ENCODE measurements around the gene NMT1.

The NMT1 gene

GRCh38 chr17:45073414-45074070, 12.4 kb downstream of the NMT1 start:
- DNase-seq (ENCODE audit: insufficient read length, low spot score) (no peak), FAIRE-seq (no peak)

- DNase-seq (ENCODE audit: insufficient read length, low spot score) (no peak), FAIRE-seq (peak; percentile 8)
Observed at GRCh38 chr17:45077643-45078042, 16.5 kb downstream of the NMT1 start.

DNA sequence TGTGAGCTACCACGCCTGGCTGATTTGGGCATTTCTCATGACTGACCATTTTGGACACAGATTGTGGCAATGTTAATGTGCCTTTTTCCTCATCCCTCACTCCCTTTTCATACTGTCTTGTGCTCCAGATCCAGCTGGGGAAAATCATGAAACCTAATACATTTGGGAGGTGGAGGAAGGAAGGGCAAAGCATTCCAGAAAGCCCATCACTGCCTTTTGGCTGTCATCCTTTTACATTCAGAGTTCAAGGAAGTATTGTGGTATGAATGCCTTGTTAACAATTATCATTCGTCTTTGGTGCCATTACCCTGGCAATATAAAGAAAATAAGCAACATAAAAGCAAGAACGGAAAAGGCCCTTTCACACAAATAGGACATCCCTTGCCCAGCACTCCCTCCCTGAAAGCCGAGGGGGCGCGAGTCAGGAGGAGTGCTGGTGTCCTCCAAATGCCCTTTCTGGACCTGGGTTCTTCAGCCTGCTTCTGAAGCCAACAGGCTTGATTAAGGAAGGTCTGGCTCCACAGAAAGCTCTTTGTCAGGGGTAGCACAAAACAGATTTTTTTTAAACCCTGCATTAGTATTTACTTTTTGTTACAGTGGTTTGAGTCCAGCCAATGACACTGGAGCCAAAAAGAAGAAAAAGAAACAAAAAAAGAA, 20.1 kb downstream of the NMT1 start:
- FAIRE-seq (no peak), DNase-seq (ENCODE audit: insufficient read length, low spot score) (no peak)

DNA sequence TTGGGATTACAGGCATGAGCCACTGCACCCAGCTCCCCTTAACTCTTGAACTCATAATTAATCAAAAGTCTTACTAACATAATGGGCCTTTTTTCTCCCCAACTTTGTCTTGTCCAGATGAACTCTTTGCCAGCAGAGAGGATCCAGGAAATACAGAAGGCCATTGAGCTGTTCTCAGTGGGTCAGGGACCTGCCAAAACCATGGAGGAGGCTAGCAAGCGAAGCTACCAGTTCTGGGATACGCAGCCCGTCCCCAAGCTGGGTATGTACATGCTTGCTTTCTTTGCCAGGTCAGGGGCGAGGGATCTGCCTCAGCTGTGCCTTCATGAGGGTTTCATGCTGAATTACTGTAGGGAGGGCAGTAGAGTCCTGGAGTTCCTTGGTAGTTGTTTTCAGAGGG, 25.3 kb downstream of the NMT1 start:
- no peak for FAIRE-seq

DNA sequence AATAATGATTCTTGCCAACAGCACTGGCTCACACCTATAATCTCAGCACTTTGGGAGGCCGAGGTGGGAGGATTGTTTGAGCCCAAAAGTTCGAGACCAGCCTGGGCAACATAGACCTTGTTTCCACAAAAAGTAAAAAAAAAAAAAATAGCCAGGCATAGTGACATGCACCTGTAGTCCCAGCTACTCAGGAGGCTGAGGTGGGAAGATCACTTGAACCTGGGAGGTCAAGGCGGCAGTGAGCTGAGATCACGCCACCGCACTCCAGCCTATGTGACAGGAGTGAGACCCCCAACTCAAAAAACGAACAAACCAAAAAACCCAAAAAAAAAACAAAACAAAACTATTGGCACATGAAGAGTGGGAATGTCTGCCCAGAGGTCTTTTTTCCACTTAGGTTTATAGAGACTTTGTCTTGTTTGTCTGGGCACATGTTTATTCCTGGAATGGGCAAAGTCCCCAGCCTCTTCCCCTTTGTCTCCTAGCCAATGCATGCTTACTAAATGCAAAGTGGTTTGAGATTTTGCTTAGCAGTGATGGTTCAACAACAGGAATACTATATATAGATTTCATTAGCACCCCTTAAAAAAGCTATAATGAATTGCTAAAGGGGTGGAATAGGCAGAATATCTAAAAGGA, 25.9 kb downstream of the NMT1 start:
- no peak for DNase-seq (ENCODE audit: insufficient read length, low spot score)
- no peak for FAIRE-seq

More for the DNA sequence above, 25.3 kb downstream of the NMT1 start:
- DNase-seq (ENCODE audit: insufficient read length, low spot score) = no peak

- DNase-seq (ENCODE audit: insufficient read length, low spot score) = no peak
- no peak for FAIRE-seq
Observed at GRCh38 chr17:45087504-45087975, 26.4 kb downstream of the NMT1 start.

DNA sequence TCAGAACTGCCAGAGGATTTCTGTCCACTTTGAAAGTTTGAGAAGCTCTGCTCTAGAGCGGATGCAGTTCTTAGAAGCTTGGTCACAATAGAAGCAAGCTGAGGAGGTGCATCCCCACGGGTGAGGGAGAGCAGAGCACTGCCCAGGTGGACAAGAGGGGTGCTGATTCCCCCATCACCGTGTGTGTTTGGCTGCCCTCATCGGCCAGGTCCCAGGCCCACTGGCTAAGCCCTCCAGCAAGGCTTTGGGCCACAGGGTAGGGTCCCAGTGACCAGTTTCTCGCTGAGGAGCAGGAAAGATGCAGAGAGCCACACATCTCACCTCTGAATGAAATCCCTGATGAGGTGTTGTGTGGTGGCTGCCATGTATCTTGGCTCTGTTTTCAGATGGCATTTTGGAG, 26.9 kb downstream of the NMT1 start:
- DNase-seq (ENCODE audit: insufficient read length, low spot score) (no peak), FAIRE-seq (no peak)

GRCh38 chr17:45088741-45089140, 27.6 kb downstream of the NMT1 start:
- FAIRE-seq = no peak
- DNase-seq (ENCODE audit: insufficient read length, low spot score) = no peak

GRCh38 chr17:45090711-45091110, 29.6 kb downstream of the NMT1 start:
- DNase-seq (ENCODE audit: insufficient read length, low spot score) (no peak), FAIRE-seq (no peak)

GRCh38 chr17:45091778-45092425, 30.8 kb downstream of the NMT1 start:
- DNase-seq (ENCODE audit: insufficient read length, low spot score) = no peak
- no peak for FAIRE-seq

DNA sequence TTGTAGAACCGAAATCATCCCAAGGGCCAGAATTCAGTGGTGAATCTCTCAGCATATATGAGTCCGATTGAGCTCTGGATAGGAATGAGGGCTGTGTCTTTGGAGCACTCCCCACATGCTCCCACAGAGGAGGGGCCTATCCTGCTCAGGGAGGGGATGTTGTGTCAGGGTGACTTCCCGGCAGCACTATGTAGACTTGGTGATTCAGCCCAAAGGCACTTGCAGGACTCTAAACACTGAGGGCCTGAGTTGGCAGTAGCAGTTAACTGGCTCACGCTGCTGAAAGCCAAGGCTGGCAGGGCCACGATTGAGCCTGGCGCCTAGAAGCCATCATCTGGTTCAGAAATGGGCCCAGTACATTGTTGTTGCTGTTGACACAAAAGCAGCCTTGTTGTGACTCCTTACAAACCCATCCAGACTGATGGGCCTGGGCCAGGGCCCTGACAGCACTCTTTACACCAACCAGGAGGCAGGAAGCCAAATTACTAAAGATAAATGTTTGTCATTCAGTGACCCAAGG, 31.9 kb downstream of the NMT1 start:
- no peak for DNase-seq (ENCODE audit: insufficient read length, low spot score)
- no peak for FAIRE-seq

DNA sequence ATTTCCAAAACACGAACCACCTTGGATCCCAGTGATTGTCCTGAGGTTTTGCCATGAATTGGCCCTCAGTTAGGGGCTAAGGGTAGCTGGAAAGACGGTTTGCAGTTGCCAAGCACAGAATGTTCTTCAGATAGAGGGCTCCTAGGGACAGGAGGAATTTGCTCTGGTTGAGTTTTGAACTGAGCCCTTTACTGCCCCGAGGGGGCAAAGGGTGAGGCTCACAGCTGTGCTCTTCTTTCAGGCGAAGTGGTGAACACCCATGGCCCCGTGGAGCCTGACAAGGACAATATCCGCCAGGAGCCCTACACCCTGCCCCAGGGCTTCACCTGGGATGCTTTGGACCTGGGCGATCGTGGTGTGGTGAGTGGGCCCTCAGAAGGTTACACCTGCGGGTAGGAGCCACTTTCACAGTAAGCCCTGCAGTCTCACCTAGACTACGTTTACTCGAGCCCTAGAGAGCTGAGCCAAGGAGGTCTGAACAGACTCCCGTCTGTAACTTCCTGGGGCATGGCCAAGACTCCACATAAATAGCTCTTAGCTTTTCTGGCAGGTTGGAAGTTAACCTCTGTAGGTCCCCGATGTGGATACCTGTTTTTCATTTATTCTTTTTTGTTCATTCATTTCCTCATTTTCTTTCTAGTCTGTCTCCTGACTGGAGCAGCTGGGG, 32.5 kb downstream of the NMT1 start:
- FAIRE-seq (no peak), DNase-seq (ENCODE audit: insufficient read length, low spot score) (no peak)

DNA sequence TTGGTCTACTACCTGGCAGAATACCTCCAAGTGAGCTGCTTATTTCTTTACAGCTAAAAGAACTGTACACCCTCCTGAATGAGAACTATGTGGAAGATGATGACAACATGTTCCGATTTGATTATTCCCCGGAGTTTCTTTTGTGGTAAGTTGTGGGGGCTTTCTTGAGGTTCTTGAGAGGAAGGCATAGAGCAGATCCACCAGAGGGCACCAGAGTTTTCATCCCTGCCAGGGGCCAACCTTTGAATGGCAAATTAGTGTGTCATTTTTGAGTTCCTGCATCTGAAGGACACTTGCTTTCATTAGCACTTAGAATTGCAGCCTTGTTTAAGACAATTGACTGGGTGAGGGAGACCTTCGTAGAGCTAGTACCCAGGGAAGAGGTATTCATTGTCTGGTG, 35.0 kb downstream of the NMT1 start:
- FAIRE-seq (no peak), DNase-seq (ENCODE audit: insufficient read length, low spot score) (no peak)

DNA sequence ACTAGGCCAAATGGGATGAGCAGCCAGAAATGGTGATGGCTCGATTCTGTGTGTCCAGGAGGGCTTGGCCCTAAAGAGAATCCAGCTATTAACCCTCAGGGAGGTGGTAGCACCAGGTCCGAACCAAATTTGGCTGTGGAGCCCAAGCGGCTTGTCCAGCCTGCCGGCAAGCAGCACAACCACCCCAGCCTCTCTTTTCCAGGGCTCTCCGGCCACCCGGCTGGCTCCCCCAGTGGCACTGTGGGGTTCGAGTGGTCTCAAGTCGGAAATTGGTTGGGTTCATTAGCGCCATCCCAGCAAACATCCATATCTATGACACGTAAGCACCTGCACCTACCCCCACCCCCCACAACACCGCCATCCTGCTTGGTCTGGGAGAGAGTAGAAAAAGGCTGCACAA, 35.8 kb downstream of the NMT1 start:
- no peak for FAIRE-seq

GRCh38 chr17:45098081-45098868, 37.2 kb downstream of the NMT1 start:
- no peak for FAIRE-seq
- DNase-seq (ENCODE audit: insufficient read length, low spot score) = no peak

More for the DNA sequence above, 35.8 kb downstream of the NMT1 start:
- DNase-seq (ENCODE audit: insufficient read length, low spot score) = no peak

DNA sequence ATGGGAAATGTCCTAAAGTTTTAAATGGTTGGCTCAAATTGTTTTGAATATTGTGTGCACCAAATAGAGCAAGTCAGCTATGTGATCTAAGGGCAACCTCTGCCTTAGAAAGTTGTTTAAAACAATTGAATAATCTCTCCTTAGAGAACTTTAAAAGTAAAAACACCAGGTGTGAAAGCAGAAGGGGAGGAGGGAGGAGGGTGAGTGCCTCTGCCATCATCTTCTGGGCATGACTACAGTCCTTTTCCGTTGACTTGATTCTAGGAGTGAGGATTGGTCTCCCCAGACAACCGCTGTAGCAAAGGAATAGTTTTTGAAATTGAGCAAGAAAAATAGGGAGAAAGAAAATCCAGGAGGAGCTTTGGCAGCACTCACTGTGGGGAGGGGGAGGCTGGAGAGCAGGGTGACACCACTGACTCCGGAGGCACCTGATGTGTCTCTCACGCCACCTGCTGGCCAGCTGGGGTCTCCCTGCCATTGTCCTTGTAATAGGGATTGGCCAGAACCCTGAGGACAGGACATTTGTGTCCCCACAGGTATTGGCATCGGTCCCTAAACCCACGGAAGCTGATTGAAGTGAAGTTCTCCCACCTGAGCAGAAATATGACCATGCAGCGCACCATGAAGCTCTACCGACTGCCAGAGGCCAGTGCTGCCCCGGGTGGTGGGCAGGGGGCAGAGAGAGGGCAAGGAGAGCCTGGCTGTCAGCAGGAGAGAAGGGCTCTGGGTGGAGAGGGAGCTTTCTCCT, 37.9 kb downstream of the NMT1 start:
- peak; percentile 52 for FAIRE-seq
- DNase-seq (ENCODE audit: insufficient read length, low spot score) = peak; percentile 91

DNA sequence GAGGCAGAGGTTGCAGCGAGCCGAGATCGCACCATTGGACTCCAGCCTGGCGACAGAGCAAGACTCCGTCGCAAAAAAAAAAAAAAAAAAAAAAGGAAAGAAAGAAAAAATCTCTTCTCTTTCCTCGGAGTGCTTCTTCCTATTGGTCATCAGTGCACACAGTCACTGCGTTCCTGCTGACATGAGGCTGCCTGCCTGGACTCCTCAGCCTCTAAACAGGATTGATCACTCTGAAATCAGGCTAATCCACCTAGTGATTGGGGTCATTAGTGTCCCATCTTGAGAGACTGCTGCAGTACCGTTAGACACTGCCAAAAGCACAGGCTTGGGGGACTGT, 40.4 kb downstream of the NMT1 start:
- FAIRE-seq = no peak

GRCh38 chr17:45101883-45102811, 41.0 kb downstream of the NMT1 start:
- FAIRE-seq (no peak), DNase-seq (ENCODE audit: insufficient read length, low spot score) (no peak)

More for the DNA sequence above, 40.4 kb downstream of the NMT1 start:
- no peak for DNase-seq (ENCODE audit: insufficient read length, low spot score)

All from GM19239 (cell line).